ENCODE data around the gene RIT1.

DNA sequence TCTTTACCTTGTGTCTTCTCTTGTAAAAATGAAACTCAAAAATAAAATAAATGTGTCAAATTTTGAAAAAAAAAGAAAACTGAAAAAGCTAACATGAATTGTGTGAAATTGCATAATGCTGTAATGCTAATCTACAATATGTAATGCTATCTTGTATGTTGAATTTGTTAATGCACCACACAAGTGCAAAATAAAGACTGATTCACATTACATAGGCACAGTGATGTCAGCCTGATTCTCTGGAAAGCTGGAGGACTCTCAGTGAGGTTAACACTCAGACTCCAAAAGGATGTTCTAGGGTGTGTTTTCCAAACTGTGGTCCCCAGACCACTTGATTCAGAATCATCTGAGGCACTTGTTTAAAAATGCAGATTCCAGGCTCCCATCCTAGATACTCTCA is 26.2 kb downstream of the RIT1 start:
- TF ChIP-seq POLR2A (IDR thresholded peaks at IDR 0.05; ENCODE audit: extremely low read depth, insufficient read length) (no peak), CTCF (IDR thresholded peaks at IDR 0.05; ENCODE audit: low read depth, low read length) (no peak), MYC (IDR thresholded peaks at IDR 0.05; ENCODE audit: low read depth, low read length) (no peak)

All from NB4 (cell line).